Keratinocyte (primary cell): ENCODE measurements around the gene PRSS36. TPM values are rescaled to one million over a fixed set of nuclear protein-coding genes. Genes with fewer than 3 reads are reported as not detected.

Experiments used
- DNase-seq: peaks from one replicate; pipeline ENCODE4 v3.0.0-alpha.2; 2011; ENCODE audit warnings: low read depth, missing footprints, low spot score
- FAIRE-seq: peaks from 2 replicates; lab custom pipeline; 2011; peaks lifted over from hg19 to GRCh38; lab: Jason Lieb, UNC
- H2AFZ ChIP-seq: 2 replicates; pipeline ENCODE4 v1.6.0; 2012; ENCODE audit warnings: low read length, control low read depth, inconsistent platforms; ENCODE audit not compliant: control insufficient read depth
- H3K27ac ChIP-seq: 2 replicates; pipeline ENCODE4 v1.5.1; 2011; ENCODE audit warnings: low read length; ENCODE audit not compliant: control insufficient read depth, insufficient read depth
- H3K27me3 ChIP-seq: 3 replicates; pipeline ENCODE4 v1.6.0; 2011; ENCODE audit warnings: low read length; ENCODE audit not compliant: control insufficient read depth, insufficient read depth; ENCODE audit errors: extremely low read depth
- H3K36me3 ChIP-seq, 2 experiments: 2 replicates in 1 of 2; 3 replicates in 1 of 2; pipeline ENCODE4 v1.5.1; 2011; ENCODE audit warnings: low read length in 2 of 2, mild to moderate bottlenecking in 1 of 2; ENCODE audit not compliant: control insufficient read depth in 2 of 2, insufficient read depth in 2 of 2; ENCODE audit errors: extremely low read depth in 1 of 2
- H3K4me1 ChIP-seq: 3 replicates; pipeline ENCODE4 v1.5.1; 2011; ENCODE audit warnings: low read length; ENCODE audit not compliant: control insufficient read depth, insufficient read depth; ENCODE audit errors: extremely low read depth
- H3K4me2 ChIP-seq: 3 replicates; pipeline ENCODE4 v1.6.0; 2011; ENCODE audit warnings: low read depth, low read length; ENCODE audit not compliant: control insufficient read depth, insufficient read depth; ENCODE audit errors: extremely low read depth
- H3K4me3 ChIP-seq, 3 experiments: fragments of 200-600 bp in 1 of 3; sonication (generic) in 1 of 3; 2 replicates in 2 of 3; 3 replicates in 1 of 3; pipeline ENCODE4 v1.5.1; 2011 to 2016; ENCODE audit warnings: low read length in 3 of 3, mild to moderate bottlenecking in 3 of 3, control low read depth in 2 of 3, inconsistent platforms in 1 of 3, low read depth in 1 of 3, mixed read lengths in 1 of 3, mixed run types in 1 of 3, moderate library complexity in 1 of 3; ENCODE audit not compliant: control insufficient read depth in 2 of 3, insufficient read depth in 2 of 3; ENCODE audit errors: extremely low read depth in 1 of 3
- H3K79me2 ChIP-seq: 2 replicates; pipeline ENCODE4 v1.6.0; 2012; ENCODE audit warnings: low read length; ENCODE audit not compliant: control insufficient read depth, insufficient read depth
- H3K9ac ChIP-seq: 3 replicates; pipeline ENCODE4 v1.6.0; 2011; ENCODE audit warnings: low read length; ENCODE audit not compliant: control insufficient read depth, insufficient read depth; ENCODE audit errors: extremely low read depth
- H3K9me1 ChIP-seq: 3 replicates; pipeline ENCODE4 v1.6.0; 2011; ENCODE audit warnings: low read length; ENCODE audit not compliant: control insufficient read depth, insufficient read depth; ENCODE audit errors: extremely low read depth
- H3K9me3 ChIP-seq: 2 replicates; pipeline ENCODE4 v1.5.1; 2012; ENCODE audit warnings: low read depth, low read length; ENCODE audit not compliant: control insufficient read depth
- H4K20me1 ChIP-seq: 3 replicates; pipeline ENCODE4 v1.6.0; 2011; ENCODE audit warnings: low read length; ENCODE audit not compliant: control insufficient read depth, insufficient read depth; ENCODE audit errors: extremely low read depth
- CTCF ChIP-seq, 3 experiments: IDR thresholded peaks in 1 of 3; conservative IDR thresholded peaks in 1 of 3; optimal IDR thresholded peaks in 1 of 3; 2 replicates in 2 of 3; 3 replicates in 1 of 3; pipeline versions ENCODE3 to v1.5.1; 2011; ENCODE audit warnings: low read length in 3 of 3, mild to moderate bottlenecking in 3 of 3, moderate library complexity in 2 of 3, control low read depth in 1 of 3, inconsistent platforms in 1 of 3; ENCODE audit not compliant: insufficient read depth in 2 of 3; ENCODE audit errors: extremely low read depth in 1 of 3
- EZH2 ChIP-seq: IDR thresholded peaks from one replicate; pipeline ENCODE4 v1.6.1; 2012; ENCODE audit warnings: inconsistent platforms, mild to moderate bottlenecking, low read length, moderate library complexity
- dilution Hi-C: fragments of 300-500 bp; cut with MboI; formaldehyde crosslinking; loops from one replicate; pipeline ENCODE4 v1.7.0; 2020; ENCODE audit warnings: low sequenced_read_pairs; ENCODE audit not compliant: extremely low pct_ligation_motif_present
- polyA plus RNA-seq, 5 experiments: library from polyadenylated mRNA; depleted of rRNA in 3 of 5; stranded (reverse) in 3 of 5; stranded (forward) in 1 of 5; unstranded in 1 of 5; fragments of >200 nt; gene quantifications; 1 replicate in 1 of 5; 2 replicates in 3 of 5; 3 replicates in 1 of 5; pipeline versions ENCODE4 v1.2.1 to v1.2.3, GENCODE V29; 2011 to 2012; ENCODE audit warnings: missing spikeins in 2 of 5, low read depth in 1 of 5, low replicate concordance in 1 of 5

Gene PRSS36
- polyA plus RNA-seq, 1 donor (not counting 4 experiments of a cell fraction or from before 2014, with no cell fraction given), result 0.43 TPM

DNA sequence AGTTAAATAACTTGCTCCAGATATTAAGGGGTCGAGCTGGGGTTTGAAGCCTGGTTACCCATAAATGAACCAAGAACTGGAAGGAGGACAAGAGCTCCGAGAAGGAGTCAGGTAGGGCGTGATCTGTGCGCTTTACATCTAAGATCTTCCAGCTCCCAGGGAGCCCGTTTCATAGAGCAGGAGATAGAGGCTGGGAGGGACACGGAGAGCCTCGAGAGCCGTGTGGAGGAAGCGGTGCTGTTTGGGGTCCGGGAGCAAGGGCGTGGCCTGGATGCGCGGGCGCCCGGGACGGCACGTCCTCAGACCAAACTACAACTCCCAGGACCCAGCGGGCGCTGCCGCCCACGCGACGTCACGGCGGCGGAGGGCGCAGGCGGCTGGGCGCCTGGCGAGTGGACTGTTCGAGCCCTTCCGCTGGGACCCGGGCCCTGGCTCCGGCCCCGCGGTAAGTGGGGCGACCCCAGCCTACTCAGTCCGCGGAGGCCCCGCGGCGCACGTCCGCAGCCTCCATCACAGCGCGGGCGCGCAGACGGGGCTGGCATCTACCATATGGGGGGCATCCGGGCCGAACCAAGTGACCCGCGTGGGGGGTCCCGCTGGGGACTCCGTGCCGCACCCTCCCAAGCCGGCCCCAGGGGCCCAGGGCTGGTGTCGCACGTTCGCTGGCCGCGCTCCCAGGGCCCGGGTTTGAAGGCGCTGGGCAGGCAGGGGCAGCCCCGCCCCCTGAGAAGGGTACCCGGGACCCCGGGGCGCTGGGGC lies 41.7 kb downstream of the PRSS36 start, which contains the start of gene BCKDK:
Gene BCKDK (plus strand): TSS at position 352 of the 759 bp plus-strand sequence. CDS start 838 bp downstream, outside the sequence.
- FAIRE-seq (no peak), DNase-seq (no peak)
- H3K4me2 ChIP-seq, result peak within 1 kb of the TSS; percentile 74
- H2AFZ ChIP-seq, result peak within 1 kb of the TSS; percentile 92
- peak within 1 kb of the TSS; percentile 79 to 91 (median 87) for H3K4me3 ChIP-seq
- H3K27ac ChIP-seq, result peak within 1 kb of the TSS; percentile 54
- peaks cover 18 to 24% of the 10 kb centered on the region in 2 experiments for H3K36me3 ChIP-seq
- H3K9me3 ChIP-seq, result no peaks in the 10 kb centered on the region
- dilution Hi-C loops, result no loop called here
- no peaks in the 10 kb centered on the region for H4K20me1 ChIP-seq
- H3K27me3 ChIP-seq, result no peaks in the 10 kb centered on the region
- H3K9ac ChIP-seq, result peak within 1 kb of the TSS; percentile 83
- peaks cover 5% of the 10 kb centered on the region for H3K4me1 ChIP-seq
- TF ChIP-seq EZH2, result no peak
- TF ChIP-seq CTCF (optimal IDR thresholded peaks at IDR 0.05 in 1 of 3, IDR thresholded peaks at IDR 0.05 in 1 of 3, conservative IDR thresholded peaks at IDR 0.05 in 1 of 3; ENCODE audit: extremely low read depth in 1 of 3, insufficient read depth in 2 of 3, low read length in 3 of 3), result no peak
- H3K79me2 ChIP-seq, result peaks cover 17% of the 10 kb centered on the region
- H3K9me1 ChIP-seq, result no peaks in the 10 kb centered on the region

- Histone ChIP-seq H4K20me1 (no peaks in the 10 kb centered on the region), H3K9me1 (no peaks in the 10 kb centered on the region), H3K9me3 (no peaks in the 10 kb centered on the region), H3K27ac (no peak overlapping the region), H2AFZ (peak overlapping the region; percentile 33), H3K79me2 (peaks cover 17% of the 10 kb centered on the region), H3K4me3 (no peak overlapping the region), H3K9ac (no peak overlapping the region), H3K36me3 (peaks cover 18 to 24% of the 10 kb centered on the region in 2 experiments), H3K4me1 (peaks cover 5% of the 10 kb centered on the region), H3K27me3 (no peaks in the 10 kb centered on the region), H3K4me2 (peak overlapping the region; percentile 74)
- TF ChIP-seq EZH2, result no peak
- TF ChIP-seq CTCF (optimal IDR thresholded peaks at IDR 0.05 in 1 of 3, IDR thresholded peaks at IDR 0.05 in 1 of 3, conservative IDR thresholded peaks at IDR 0.05 in 1 of 3; ENCODE audit: extremely low read depth in 1 of 3, insufficient read depth in 2 of 3, low read length in 3 of 3), result no peak
- DNase-seq (no peak), FAIRE-seq (no peak)
- dilution Hi-C loops, result no loop called here
Measured at GRCh38 chr16:31107465-31107867, 42.4 kb downstream of the PRSS36 start.
